ENCODE measurements around the gene FBLN2. TPM values are rescaled to one million over a fixed set of nuclear protein-coding genes. Genes with fewer than 3 reads are reported as not detected.

FBLN2 gene
- total and polyA plus RNA-seq, 2 donors: 12.2 to 15.3 TPM

GRCh38 chr3:13631256-13631655, 82.3 kb downstream of the FBLN2 start:
- DNase-seq (ENCODE audit: low read depth in 6 of 9, low spot score in 9 of 9): no peak
- no peak overlapping the region for H3K4me3 ChIP-seq (ENCODE audit: low read length in 2 of 2)
- H3K9me3 ChIP-seq (ENCODE audit: control insufficient read depth in 2 of 2, insufficient read depth in 1 of 2, low read length in 1 of 2): no peaks in the 10 kb centered on the region
- 96% methylated on average over 13 of the region's 13 CpGs for WGBS
- H3K36me3 ChIP-seq (ENCODE audit: control insufficient read depth in 2 of 2, insufficient read depth in 2 of 2, low read length in 1 of 2): peaks cover 6 to 27% of the 10 kb centered on the region in 2 donors
- no peak overlapping the region for H3K27ac ChIP-seq (ENCODE audit: low read depth in 1 of 2, low read length in 1 of 2)
- H3K27me3 ChIP-seq (ENCODE audit: control insufficient read depth in 2 of 2, insufficient read depth in 1 of 2, low read length in 1 of 2): no peaks in the 10 kb centered on the region
- no peaks in the 10 kb centered on the region for H3K4me1 ChIP-seq (ENCODE audit: control insufficient read depth in 2 of 2, insufficient read depth in 2 of 2, low read length in 2 of 2)

- Histone ChIP-seq H3K27me3 (ENCODE audit: control insufficient read depth in 2 of 2, insufficient read depth in 1 of 2, low read length in 1 of 2) (no peaks in the 10 kb centered on the region), H3K4me3 (ENCODE audit: low read length in 2 of 2) (no peak overlapping the region), H3K27ac (ENCODE audit: low read depth in 1 of 2, low read length in 1 of 2) (no peak overlapping the region), H3K36me3 (ENCODE audit: control insufficient read depth in 2 of 2, insufficient read depth in 2 of 2, low read length in 1 of 2) (peaks cover 6 to 40% of the 10 kb centered on the region in 2 donors), H3K4me1 (ENCODE audit: control insufficient read depth in 2 of 2, insufficient read depth in 2 of 2, low read length in 2 of 2) (no peaks in the 10 kb centered on the region), H3K9me3 (ENCODE audit: control insufficient read depth in 2 of 2, insufficient read depth in 1 of 2, low read length in 1 of 2) (no peaks in the 10 kb centered on the region)
- 97% methylated on average over 13 of the region's 13 CpGs for WGBS
- DNase-seq (ENCODE audit: low read depth in 6 of 9, low spot score in 9 of 9): no peak
Measured at GRCh38 chr3:13633176-13633575, 84.3 kb downstream of the FBLN2 start.

- no peak for DNase-seq (ENCODE audit: low read depth in 6 of 9, low spot score in 9 of 9)
- 91% methylated on average over 18 of the region's 18 CpGs for WGBS
- no peaks in the 10 kb centered on the region for H3K4me1 ChIP-seq (ENCODE audit: control insufficient read depth in 2 of 2, insufficient read depth in 2 of 2, low read length in 2 of 2)
Measured at GRCh38 chr3:13634151-13634550, 85.2 kb downstream of the FBLN2 start.

GRCh38 chr3:13634615-13635014, 85.7 kb downstream of the FBLN2 start:
- Histone ChIP-seq H3K27ac (ENCODE audit: low read depth in 1 of 2, low read length in 1 of 2) (no peak overlapping the region), H3K4me3 (ENCODE audit: low read length in 2 of 2) (no peak overlapping the region), H3K9me3 (ENCODE audit: control insufficient read depth in 2 of 2, insufficient read depth in 1 of 2, low read length in 1 of 2) (no peaks in the 10 kb centered on the region), H3K27me3 (ENCODE audit: control insufficient read depth in 2 of 2, insufficient read depth in 1 of 2, low read length in 1 of 2) (no peaks in the 10 kb centered on the region), H3K36me3 (ENCODE audit: control insufficient read depth in 2 of 2, insufficient read depth in 2 of 2, low read length in 1 of 2) (peaks cover 6 to 31% of the 10 kb centered on the region in 2 donors), H3K4me1 (ENCODE audit: control insufficient read depth in 2 of 2, insufficient read depth in 2 of 2, low read length in 2 of 2) (no peaks in the 10 kb centered on the region)
- no peak for DNase-seq (ENCODE audit: low read depth in 6 of 9, low spot score in 9 of 9)
- WGBS: 96% methylated on average over 10 of the region's 10 CpGs

More at GRCh38 chr3:13634151-13634550, 85.2 kb downstream of the FBLN2 start:
- Histone ChIP-seq H3K27ac (ENCODE audit: low read depth in 1 of 2, low read length in 1 of 2) (no peak overlapping the region), H3K36me3 (ENCODE audit: control insufficient read depth in 2 of 2, insufficient read depth in 2 of 2, low read length in 1 of 2) (peaks cover 6 to 32% of the 10 kb centered on the region in 2 donors), H3K4me3 (ENCODE audit: low read length in 2 of 2) (no peak overlapping the region), H3K27me3 (ENCODE audit: control insufficient read depth in 2 of 2, insufficient read depth in 1 of 2, low read length in 1 of 2) (no peaks in the 10 kb centered on the region), H3K9me3 (ENCODE audit: control insufficient read depth in 2 of 2, insufficient read depth in 1 of 2, low read length in 1 of 2) (no peaks in the 10 kb centered on the region)

GRCh38 chr3:13636186-13636585, 87.3 kb downstream of the FBLN2 start:
- Histone ChIP-seq H3K36me3 (ENCODE audit: control insufficient read depth in 2 of 2, insufficient read depth in 2 of 2, low read length in 1 of 2) (peaks cover 6 to 31% of the 10 kb centered on the region in 2 donors), H3K4me1 (ENCODE audit: control insufficient read depth in 2 of 2, insufficient read depth in 2 of 2, low read length in 2 of 2) (no peaks in the 10 kb centered on the region), H3K9me3 (ENCODE audit: control insufficient read depth in 2 of 2, insufficient read depth in 1 of 2, low read length in 1 of 2) (no peaks in the 10 kb centered on the region), H3K27me3 (ENCODE audit: control insufficient read depth in 2 of 2, insufficient read depth in 1 of 2, low read length in 1 of 2) (no peaks in the 10 kb centered on the region), H3K4me3 (ENCODE audit: low read length in 2 of 2) (no peak overlapping the region), H3K27ac (ENCODE audit: low read depth in 1 of 2, low read length in 1 of 2) (no peak overlapping the region)
- 95% methylated on average over 14 of the region's 14 CpGs for whole genome bisulfite sequencing
- no peak for DNase-seq (ENCODE audit: low read depth in 6 of 9, low spot score in 9 of 9)

- H3K27ac ChIP-seq (ENCODE audit: low read depth in 1 of 2, low read length in 1 of 2): no peak overlapping the region
- WGBS: 97% methylated on average over 8 of the region's 8 CpGs
- H3K4me1 ChIP-seq (ENCODE audit: control insufficient read depth in 2 of 2, insufficient read depth in 2 of 2, low read length in 2 of 2): no peaks in the 10 kb centered on the region
- peaks cover 1 to 28% of the 10 kb centered on the region in 2 donors for H3K36me3 ChIP-seq (ENCODE audit: control insufficient read depth in 2 of 2, insufficient read depth in 2 of 2, low read length in 1 of 2)
- H3K27me3 ChIP-seq (ENCODE audit: control insufficient read depth in 2 of 2, insufficient read depth in 1 of 2, low read length in 1 of 2): no peaks in the 10 kb centered on the region
- no peak overlapping the region for H3K4me3 ChIP-seq (ENCODE audit: low read length in 2 of 2)
- no peaks in the 10 kb centered on the region for H3K9me3 ChIP-seq (ENCODE audit: control insufficient read depth in 2 of 2, insufficient read depth in 1 of 2, low read length in 1 of 2)
- no peak for DNase-seq (ENCODE audit: low read depth in 6 of 9, low spot score in 9 of 9)
Measured at GRCh38 chr3:13636874-13637273, 87.9 kb downstream of the FBLN2 start.

GRCh38 chr3:13637311-13637891, 88.5 kb downstream of the FBLN2 start:
- H3K4me3 ChIP-seq (ENCODE audit: low read length in 2 of 2): no peak overlapping the region
- peaks cover 0 to 25% of the 10 kb centered on the region in 2 donors for H3K36me3 ChIP-seq (ENCODE audit: control insufficient read depth in 2 of 2, insufficient read depth in 2 of 2, low read length in 1 of 2)
- no peaks in the 10 kb centered on the region for H3K9me3 ChIP-seq (ENCODE audit: control insufficient read depth in 2 of 2, insufficient read depth in 1 of 2, low read length in 1 of 2)
- H3K27ac ChIP-seq (ENCODE audit: low read depth in 1 of 2, low read length in 1 of 2): no peak overlapping the region
- no peaks in the 10 kb centered on the region for H3K27me3 ChIP-seq (ENCODE audit: control insufficient read depth in 2 of 2, insufficient read depth in 1 of 2, low read length in 1 of 2)
- no peaks in the 10 kb centered on the region for H3K4me1 ChIP-seq (ENCODE audit: control insufficient read depth in 2 of 2, insufficient read depth in 2 of 2, low read length in 2 of 2)
- no peak for DNase-seq (ENCODE audit: low read depth in 6 of 9, low spot score in 9 of 9)
- 87% methylated on average over 31 of the region's 31 CpGs for WGBS

- Histone ChIP-seq H3K9me3 (ENCODE audit: control insufficient read depth in 2 of 2, insufficient read depth in 1 of 2, low read length in 1 of 2) (no peaks in the 10 kb centered on the region), H3K27ac (ENCODE audit: low read depth in 1 of 2, low read length in 1 of 2) (no peak overlapping the region), H3K4me1 (ENCODE audit: control insufficient read depth in 2 of 2, insufficient read depth in 2 of 2, low read length in 2 of 2) (no peaks in the 10 kb centered on the region), H3K27me3 (ENCODE audit: control insufficient read depth in 2 of 2, insufficient read depth in 1 of 2, low read length in 1 of 2) (no peaks in the 10 kb centered on the region), H3K4me3 (ENCODE audit: low read length in 2 of 2) (no peak overlapping the region), H3K36me3 (ENCODE audit: control insufficient read depth in 2 of 2, insufficient read depth in 2 of 2, low read length in 1 of 2) (peaks cover 0 to 20% of the 10 kb centered on the region in 2 donors)
- DNase-seq (ENCODE audit: low read depth in 6 of 9, low spot score in 9 of 9): no peak
- WGBS: 59% methylated on average over 12 of the region's 12 CpGs
Measured at GRCh38 chr3:13637953-13638352, 89.0 kb downstream of the FBLN2 start.

- Histone ChIP-seq H3K9me3 (ENCODE audit: control insufficient read depth in 2 of 2, insufficient read depth in 1 of 2, low read length in 1 of 2) (no peaks in the 10 kb centered on the region), H3K27me3 (ENCODE audit: control insufficient read depth in 2 of 2, insufficient read depth in 1 of 2, low read length in 1 of 2) (no peaks in the 10 kb centered on the region), H3K27ac (ENCODE audit: low read depth in 1 of 2, low read length in 1 of 2) (no peak overlapping the region), H3K36me3 (ENCODE audit: control insufficient read depth in 2 of 2, insufficient read depth in 2 of 2, low read length in 1 of 2) (peaks cover 0 to 15% of the 10 kb centered on the region in 2 donors), H3K4me3 (ENCODE audit: low read length in 2 of 2) (no peak overlapping the region), H3K4me1 (ENCODE audit: control insufficient read depth in 2 of 2, insufficient read depth in 2 of 2, low read length in 2 of 2) (no peaks in the 10 kb centered on the region)
- DNase-seq (ENCODE audit: low read depth in 6 of 9, low spot score in 9 of 9): no peak
- WGBS: 95% methylated on average over 17 of the region's 17 CpGs
Measured at GRCh38 chr3:13638927-13639326, 90.0 kb downstream of the FBLN2 start.
